Stimulated activated CD8-positive, alpha-beta memory T cell treated with anti-CD3 and anti-CD28 coated beads, Interleukin-2, amount 100 ng/mL, for 48 hours (primary cell): ENCODE data around the gene PHKA1.
"Not testable (repeated sequence)": the region's sequence is repeated elsewhere in the genome, so short reads cannot be mapped to it uniquely, and the experiment has no call there.

Source experiments
- DNase-seq, 2 donors: peaks; one replicate each; pipeline ENCODE4 v3.0.0-alpha.2; 2020; ENCODE audit warnings: low read depth in 2 of 2

The PHKA1 gene

GRCh38 chrX:72666451-72666850, 47.7 kb downstream of the PHKA1 start:
- no peak for DNase-seq

- DNase-seq, result no peak
Observed at GRCh38 chrX:72663737-72664136, 50.4 kb downstream of the PHKA1 start.

GRCh38 chrX:72662020-72662747, 51.9 kb downstream of the PHKA1 start:
- DNase-seq, result no peak

- no peak for DNase-seq
Observed at GRCh38 chrX:72659723-72660122, 54.4 kb downstream of the PHKA1 start.

- no peak for DNase-seq
Observed at GRCh38 chrX:72652082-72652481, 62.0 kb downstream of the PHKA1 start.

- no peak for DNase-seq
Observed at GRCh38 chrX:72644946-72645345, 69.2 kb downstream of the PHKA1 start.

GRCh38 chrX:72641611-72642010, 72.5 kb downstream of the PHKA1 start:
- DNase-seq, result no peak

GRCh38 chrX:72635930-72636329, 78.2 kb downstream of the PHKA1 start:
- DNase-seq, result no peak

- DNase-seq, result no peak
Observed at GRCh38 chrX:72634331-72634730, 79.8 kb downstream of the PHKA1 start.

GRCh38 chrX:72630185-72630584, 83.9 kb downstream of the PHKA1 start:
- no peak for DNase-seq

GRCh38 chrX:72624194-72624593, 89.9 kb downstream of the PHKA1 start:
- DNase-seq, result no peak

- no peak for DNase-seq
Observed at GRCh38 chrX:72621625-72622485, 92.3 kb downstream of the PHKA1 start.

- DNase-seq, result no peak
Observed at GRCh38 chrX:72621163-72621562, 92.9 kb downstream of the PHKA1 start.

GRCh38 chrX:72620550-72621145, 93.5 kb downstream of the PHKA1 start:
- peak; percentile 9 to 37 for DNase-seq

- no peak for DNase-seq
Observed at GRCh38 chrX:72609313-72609712, 104.8 kb downstream of the PHKA1 start.

GRCh38 chrX:72604705-72605104, 109.4 kb downstream of the PHKA1 start:
- DNase-seq, result no peak

- DNase-seq, result no peak
Observed at GRCh38 chrX:72604112-72604511, 110.0 kb downstream of the PHKA1 start.

GRCh38 chrX:72591038-72591437, 123.1 kb downstream of the PHKA1 start:
- DNase-seq, result not testable (repeated sequence)

GRCh38 chrX:72584163-72584562, 129.9 kb downstream of the PHKA1 start:
- DNase-seq, result no peak

GRCh38 chrX:72576141-72576894, 137.8 kb downstream of the PHKA1 start:
- DNase-seq, result no peak

GRCh38 chrX:72573158-72573511, 141.0 kb downstream of the PHKA1 start:
- no peak for DNase-seq
